ENCODE data around the gene CPLX4. TPM values are rescaled to one million over a fixed set of nuclear protein-coding genes. Genes with fewer than 3 reads are reported as not detected.

Gene CPLX4
- total and polyA plus RNA-seq, 2 of the 8 experiments (the other 6 are each of a cell fraction or from before 2014, with no cell fraction given), result not detected

DNA sequence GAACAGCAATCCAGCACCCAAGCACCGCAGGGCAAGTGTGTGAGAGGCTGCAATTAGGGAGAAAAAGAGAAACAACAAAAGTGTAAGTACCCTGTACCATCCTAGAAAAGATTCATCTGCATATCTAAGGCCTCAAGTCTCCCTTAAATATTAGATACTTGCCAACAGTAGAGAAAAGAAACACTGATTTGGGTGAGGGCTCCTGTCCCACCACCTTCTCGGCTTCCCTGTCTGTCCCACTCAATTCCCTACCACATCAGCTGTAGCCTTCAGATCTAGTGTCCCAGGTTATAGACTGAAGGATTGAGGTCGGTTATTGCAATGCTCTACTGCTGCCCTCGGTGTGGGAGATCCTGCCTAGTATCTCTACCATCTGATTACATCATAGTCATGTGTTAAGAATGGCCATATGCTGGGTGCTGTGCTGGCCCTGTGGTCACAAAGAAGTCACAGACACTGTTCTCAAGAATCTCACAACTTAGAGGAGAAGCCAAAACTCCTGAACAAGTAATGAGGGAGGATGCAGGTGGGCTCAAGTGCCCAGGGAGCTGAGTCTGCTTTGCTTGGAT lies 47.7 kb downstream of the CPLX4 start:
- TF ChIP-seq JUN (IDR thresholded peaks at IDR 0.05; ENCODE audit: low read depth, low read length) (no peak), CTBP2 (IDR thresholded peaks at IDR 0.05; ENCODE audit: borderline replicate concordance, insufficient read depth, insufficient read length, low read length) (no peak), EZH2 (IDR thresholded peaks at IDR 0.05; ENCODE audit: low read depth, low read length, severe bottlenecking) (peak; percentile 0), SUZ12 (IDR thresholded peaks at IDR 0.05; ENCODE audit: low read length) (peak; percentile 9; the same call in 1 of the 2 replicates), RNF2 (IDR thresholded peaks at IDR 0.05; ENCODE audit: borderline replicate concordance, low read depth, low read length, missing control alignments, poor library complexity, severe bottlenecking) (peak; percentile 88)

More for the DNA sequence above, 47.7 kb downstream of the CPLX4 start:
- Histone ChIP-seq H3K27me3 (replicated peaks in 1 of 4; ENCODE audit: control insufficient read depth in 3 of 4, extremely low read depth in 1 of 4, insufficient read depth in 3 of 4, low read length in 3 of 4) (peaks cover 85 to 98% (median 93%) of the 10 kb centered on the region in 4 experiments), H3K56ac (replicated peaks; ENCODE audit: insufficient read length, low read depth, low read length) (no peak overlapping the region), H3K9me3 (ENCODE audit: insufficient read depth in 2 of 2, low read depth in 1 of 2, low read length in 1 of 2) (no peaks in the 10 kb centered on the region), H3K36me3 (ENCODE audit: control insufficient read depth in 2 of 4, insufficient read depth in 4 of 4, low read length in 3 of 4) (no peaks in the 10 kb centered on the region; a peak in 1 of 8 replicates), H4K5ac (ENCODE audit: insufficient read length, low read depth, low read length) (no peak overlapping the region), H3K27ac (ENCODE audit: low read depth, low read length) (no peak overlapping the region), H2BK120ac (replicated peaks; ENCODE audit: low read depth, low read length) (no peak overlapping the region), H3K23me2 (ENCODE audit: low read depth, low read length) (peaks cover 19% of the 10 kb centered on the region; the same call in 1 of the 2 replicates), H2BK12ac (ENCODE audit: low read depth, low read length) (peak overlapping the region; percentile 13; the same call in 1 of the 2 replicates), H4K91ac (replicated peaks; ENCODE audit: insufficient read length, low read length) (no peak overlapping the region), H3K4ac (replicated peaks; ENCODE audit: insufficient read length, low read depth, low read length) (no peak overlapping the region), H3K4me1 (replicated peaks in 1 of 4; ENCODE audit: control insufficient read depth in 3 of 4, insufficient read depth in 4 of 4, low read length in 3 of 4) (peaks cover 8 to 31% (median 19%) of the 10 kb centered on the region in 4 experiments), H3K4me2 (ENCODE audit: insufficient read depth in 1 of 2, low read depth in 2 of 2, low read length in 2 of 2) (peak overlapping the region in 1 of 2 experiments; percentile 16; a peak in 1 of 4 replicates), H2BK20ac (ENCODE audit: low read length) (no peak overlapping the region), H4K20me1 (replicated peaks in 1 of 2; ENCODE audit: control insufficient read depth in 1 of 2, insufficient read depth in 2 of 2, low read length in 2 of 2) (peaks cover 13 to 22% of the 10 kb centered on the region in 2 experiments), H3K18ac (ENCODE audit: extremely low read depth, low read length) (no peak overlapping the region), H2BK15ac (ENCODE audit: low read length) (no peak overlapping the region), H3K14ac (ENCODE audit: insufficient read length) (no peak overlapping the region), H2AFZ (ENCODE audit: low read length) (no peak overlapping the region), H3K23ac (ENCODE audit: insufficient read length) (no peak overlapping the region), H3K79me2 (ENCODE audit: control insufficient read depth in 1 of 2, insufficient read depth in 2 of 2, low read length in 2 of 2) (no peaks in the 10 kb centered on the region), H4K8ac (ENCODE audit: extremely low read depth, insufficient read depth, low read length) (no peak overlapping the region), H3K79me1 (ENCODE audit: low read depth, low read length) (no peaks in the 10 kb centered on the region), H2AK5ac (ENCODE audit: low read depth, low read length) (0 out of 2 replicates have a peak overlapping the region, but pooled peaks have one; percentile 59), H3K4me3 (ENCODE audit: extremely low read depth in 1 of 4, insufficient read depth in 2 of 4, low read depth in 3 of 4, low read length in 4 of 4) (no peak overlapping the region), H3K9ac (replicated peaks in 1 of 4; ENCODE audit: extremely low read depth in 1 of 4, low read depth in 3 of 4, low read length in 3 of 4) (no peak overlapping the region), H2BK5ac (ENCODE audit: low read depth, low read length) (no peak overlapping the region)
- POLR2A ChIA-PET (ENCODE audit: partially characterized antibody), result interaction anchor here (1.6 to 2.5 kb wide), 2 partner anchors 22 to 50 kb away, joined by 3 to 7 read pairs; partner anchors contain the start of gene GRP
- CTCF ChIA-PET (ENCODE audit: partially characterized antibody), result interaction anchor here (0.8 to 15.5 kb wide), 6 partner anchors 22 to 200 kb away, joined by 3 to 129 read pairs (median 35); partner anchors contain the start of gene GRP
- FAIRE-seq (no peak), DNase-seq (ENCODE audit: low read depth in 1 of 2, low spot score in 2 of 2) (peak in 1 of 2 experiments; percentile 51)
- WGBS, 2 experiments (ENCODE audit: extremely low coverage in 1 of 2, insufficient coverage in 1 of 2, insufficient read length in 1 of 2, insufficient replicate concordance in 2 of 2, low coverage in 1 of 2, low lambda C conversion rate in 2 of 2, missing lambda C conversion rate in 1 of 2), result 9% methylated on average over 4 of the region's 4 CpGs; no CpG with 5 or more reads in 1 of the 2 experiments

All from H1 (cell line).